Measurements from ENCODE around the gene PCP2. TPM values are rescaled to one million over a fixed set of nuclear protein-coding genes. Genes with fewer than 3 reads are reported as not detected.

Gene PCP2
- total and polyA plus RNA-seq, 2 of the 8 experiments (the other 6 are each of a cell fraction or from before 2014, with no cell fraction given): not detected

DNA sequence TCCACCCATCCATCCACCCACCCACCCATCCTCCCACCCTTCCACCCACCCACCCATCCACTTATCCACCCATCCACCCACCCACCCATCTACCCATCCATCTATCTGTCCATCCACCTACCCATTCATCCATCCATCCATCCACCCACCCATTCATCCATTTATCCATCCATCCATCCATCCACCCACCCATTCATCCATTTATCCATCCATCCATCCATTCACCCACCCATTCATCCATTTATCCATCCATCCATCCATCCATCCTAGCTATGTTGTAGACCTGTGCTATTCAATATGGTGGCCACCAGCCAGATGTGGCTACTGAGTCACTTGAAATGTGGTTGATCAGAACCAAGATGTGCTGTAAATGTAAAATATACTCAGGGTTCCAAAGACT lies 32.8 kb downstream of the PCP2 start (continued):
- no peak for TF ChIP-seq CBX5 (IDR thresholded peaks at IDR 0.05; ENCODE audit: low read depth, low read length)
